Activated CD8-positive, alpha-beta T cell treated with anti-CD3 and anti-CD28 coated beads for 36 hours (primary cell): ENCODE results near the gene METTL3. TPM values are rescaled to one million over a fixed set of nuclear protein-coding genes. Genes with fewer than 3 reads are reported as not detected.

Experiments
- ATAC-seq: fragments of 200-7000 bp; cut with Tn5 transposase; one replicate; pipeline ENCODE4 v1.10.0; 2021; ENCODE audit warnings: mild to moderate bottlenecking, moderate library complexity
- CTCF ChIA-PET: fragments of 350-600 bp; sonication (Branson Sonifier 250); formaldehyde crosslinking; loops from one replicate; lab custom pipeline; 2021; ENCODE audit warnings: antibody characterized with exemption; lab: Charles Lee
- POLR2A ChIA-PET: fragments of 350-600 bp; sonication (Branson Sonifier 250); formaldehyde crosslinking; loops from one replicate; lab custom pipeline; 2021; ENCODE audit warnings: antibody characterized with exemption; lab: Charles Lee
- DNase-seq: peaks from one replicate; pipeline ENCODE4 v3.0.0-alpha.2; 2020
- H3K27ac Mint-ChIP-seq: one replicate; pipeline ENCODE4 v1.8.0; 2021; ENCODE audit warnings: mild to moderate bottlenecking, mixed read lengths
- H3K27me3 Mint-ChIP-seq: one replicate; pipeline ENCODE4 v1.8.0; 2021; ENCODE audit warnings: mixed read lengths
- H3K36me3 Mint-ChIP-seq: one replicate; pipeline ENCODE4 v1.8.0; 2021; ENCODE audit warnings: low read depth, mixed read lengths
- H3K4me1 Mint-ChIP-seq: one replicate; pipeline ENCODE4 v1.8.0; 2021; ENCODE audit warnings: low read depth, mixed read lengths
- H3K4me3 Mint-ChIP-seq: one replicate; pipeline ENCODE4 v1.8.0; 2021; ENCODE audit warnings: mild to moderate bottlenecking, moderate library complexity, mixed read lengths
- H3K9me3 Mint-ChIP-seq: one replicate; pipeline ENCODE4 v1.8.0; 2021; ENCODE audit warnings: mixed read lengths
- intact Hi-C: fragments of 100-400 bp; cut with micrococcal nuclease; formaldehyde crosslinking; loops from one replicate; pipeline ENCODE4 v1.10.0; 2022
- total RNA-seq, 2 experiments: library from RNA; stranded (reverse); gene quantifications; one replicate each; pipeline ENCODE4 v1.2.3, GENCODE V29; 2021
- TF ChIP-seq, protein P1 (sequence below): fragments of 200-600 bp; IDR thresholded peaks from one replicate; pipeline ENCODE4 v1.8.0; 2022; ENCODE audit warnings: antibody characterized with exemption, mild to moderate bottlenecking

METTL3 gene
- total RNA-seq, 2 experiments from 2014 or later, result 66.7 to 70.8 TPM

DNA sequence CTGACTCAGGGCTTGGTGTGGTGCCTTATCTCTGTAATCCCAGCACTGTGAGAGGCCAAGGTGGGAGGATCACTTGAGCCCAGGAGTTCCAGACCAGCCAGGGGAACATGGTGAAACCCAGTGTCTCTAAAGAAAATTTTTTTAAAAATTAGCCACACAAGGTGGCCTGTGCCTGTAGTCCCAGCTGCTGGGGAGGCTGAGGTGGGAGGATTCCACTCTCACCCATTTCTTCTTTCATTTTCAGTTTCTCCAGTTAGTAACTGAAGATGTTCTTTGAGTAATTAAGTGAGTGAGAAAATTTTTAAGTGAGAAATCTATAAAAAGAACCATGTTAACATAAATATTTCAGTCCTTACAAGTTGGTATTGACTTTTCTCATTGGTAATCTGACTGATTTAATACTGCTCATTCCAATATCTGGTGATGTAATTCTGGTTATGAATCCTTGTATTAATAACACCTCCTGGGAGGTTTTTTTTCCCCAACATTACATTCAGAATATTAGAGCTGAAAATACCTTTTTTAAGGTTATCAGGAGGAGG is 6.1 kb downstream of the METTL3 start:
- ATAC-seq, result peak; percentile 77
- H3K4me1 Mint-ChIP-seq, result peaks cover 44% of the 10 kb centered on the region
- peaks cover 56% of the 10 kb centered on the region for H3K36me3 Mint-ChIP-seq
- H3K27ac Mint-ChIP-seq, result peak overlapping the region; percentile 83
- POLR2A ChIA-PET, result interaction anchor here (0.9 kb wide), 1 partner anchor 28 kb away, joined by 6 read pairs; the partner anchor contains the start of genes RAB2B and TOX4
- no peaks in the 10 kb centered on the region for H3K9me3 Mint-ChIP-seq
- CTCF ChIA-PET, result interaction anchor here (1.0 to 1.3 kb wide), 2 partner anchors 49 to 52 kb away, joined by 3 to 4 read pairs; no protein-coding TSS in a partner anchor
- peak; percentile 54 for DNase-seq
- H3K4me3 Mint-ChIP-seq, result no peak overlapping the region
- H3K27me3 Mint-ChIP-seq, result no peaks in the 10 kb centered on the region
- TF ChIP-seq, protein P1, sequence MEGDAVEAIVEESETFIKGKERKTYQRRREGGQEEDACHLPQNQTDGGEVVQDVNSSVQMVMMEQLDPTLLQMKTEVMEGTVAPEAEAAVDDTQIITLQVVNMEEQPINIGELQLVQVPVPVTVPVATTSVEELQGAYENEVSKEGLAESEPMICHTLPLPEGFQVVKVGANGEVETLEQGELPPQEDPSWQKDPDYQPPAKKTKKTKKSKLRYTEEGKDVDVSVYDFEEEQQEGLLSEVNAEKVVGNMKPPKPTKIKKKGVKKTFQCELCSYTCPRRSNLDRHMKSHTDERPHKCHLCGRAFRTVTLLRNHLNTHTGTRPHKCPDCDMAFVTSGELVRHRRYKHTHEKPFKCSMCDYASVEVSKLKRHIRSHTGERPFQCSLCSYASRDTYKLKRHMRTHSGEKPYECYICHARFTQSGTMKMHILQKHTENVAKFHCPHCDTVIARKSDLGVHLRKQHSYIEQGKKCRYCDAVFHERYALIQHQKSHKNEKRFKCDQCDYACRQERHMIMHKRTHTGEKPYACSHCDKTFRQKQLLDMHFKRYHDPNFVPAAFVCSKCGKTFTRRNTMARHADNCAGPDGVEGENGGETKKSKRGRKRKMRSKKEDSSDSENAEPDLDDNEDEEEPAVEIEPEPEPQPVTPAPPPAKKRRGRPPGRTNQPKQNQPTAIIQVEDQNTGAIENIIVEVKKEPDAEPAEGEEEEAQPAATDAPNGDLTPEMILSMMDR, result no peak
- intact Hi-C loops, result no loop called here

DNA sequence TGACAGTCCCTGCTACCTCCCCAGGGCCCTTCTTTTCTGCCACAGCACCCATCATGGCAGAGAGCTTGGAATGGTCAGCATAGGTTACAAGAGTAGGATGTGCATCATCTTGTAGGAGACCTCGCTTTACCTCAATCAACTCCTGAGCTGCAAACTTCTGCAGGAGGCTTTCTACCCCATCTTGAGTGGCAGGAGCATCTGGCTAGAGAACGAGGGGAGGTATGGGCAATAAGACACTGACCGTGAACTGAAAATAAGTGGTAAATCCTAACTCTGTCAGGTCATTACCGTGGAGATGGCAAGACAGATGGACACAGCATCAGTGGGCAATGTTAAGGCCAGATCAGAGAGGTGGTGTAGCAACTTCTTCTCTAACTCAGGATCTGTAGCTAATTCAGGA is 7.8 kb downstream of the METTL3 start:
- Mint-ChIP-seq H3K9me3 (no peaks in the 10 kb centered on the region), H3K36me3 (peaks cover 54% of the 10 kb centered on the region), H3K4me1 (peaks cover 41% of the 10 kb centered on the region), H3K27ac (peak overlapping the region; percentile 57), H3K4me3 (no peak overlapping the region), H3K27me3 (no peaks in the 10 kb centered on the region)
- ChIA-PET CTCF (interaction anchor here (1.4 kb wide), 1 partner anchor 26 kb away, joined by 4 read pairs; the partner anchor contains the start of genes RAB2B and TOX4), POLR2A (interaction anchor here (0.8 to 1.4 kb wide), 2 partner anchors 26 to 217 kb away, joined by 3 to 5 read pairs; partner anchors contain the start of genes RAB2B and TOX4)
- intact Hi-C loops, result no loop called here
- TF ChIP-seq, protein P1, result no peak
- no peak for ATAC-seq
- no peak for DNase-seq

DNA sequence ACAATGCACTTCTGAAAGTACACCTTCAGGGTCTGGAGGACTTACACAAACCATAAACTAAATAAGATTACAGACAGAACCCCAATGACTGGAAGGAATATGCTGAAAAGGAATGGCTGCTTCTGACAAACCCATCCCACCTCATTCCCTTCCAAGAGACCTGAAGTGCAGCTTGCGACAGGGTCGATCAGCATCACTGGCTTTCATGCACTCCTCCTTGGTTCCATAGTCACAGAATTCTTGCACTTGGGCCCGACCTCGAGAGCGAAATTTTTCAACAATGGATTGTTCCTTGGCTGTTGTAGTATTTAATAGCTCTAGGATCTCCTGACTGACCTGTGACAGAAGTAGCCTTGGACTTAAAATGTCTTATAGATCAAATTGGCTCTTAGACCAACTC is 9.6 kb downstream of the METTL3 start:
- H3K36me3 Mint-ChIP-seq, result peaks cover 48% of the 10 kb centered on the region
- ChIA-PET CTCF (interaction anchor here (1.2 kb wide), 1 partner anchor 25 kb away, joined by 4 read pairs; the partner anchor contains the start of genes RAB2B and TOX4), POLR2A (interaction anchor here (0.9 to 3.1 kb wide), 5 partner anchors 10 to 25 kb away, joined by 3 to 12 read pairs (median 3); partner anchors contain the start of genes METTL3 and SALL2)
- TF ChIP-seq, protein P1, result no peak
- H3K9me3 Mint-ChIP-seq, result no peaks in the 10 kb centered on the region
- intact Hi-C loops, result no loop called here
- DNase-seq (no peak), ATAC-seq (no peak)
- no peak overlapping the region for H3K27ac Mint-ChIP-seq
- peaks cover 32% of the 10 kb centered on the region for H3K4me1 Mint-ChIP-seq
- H3K4me3 Mint-ChIP-seq, result no peak overlapping the region
- no peaks in the 10 kb centered on the region for H3K27me3 Mint-ChIP-seq

DNA sequence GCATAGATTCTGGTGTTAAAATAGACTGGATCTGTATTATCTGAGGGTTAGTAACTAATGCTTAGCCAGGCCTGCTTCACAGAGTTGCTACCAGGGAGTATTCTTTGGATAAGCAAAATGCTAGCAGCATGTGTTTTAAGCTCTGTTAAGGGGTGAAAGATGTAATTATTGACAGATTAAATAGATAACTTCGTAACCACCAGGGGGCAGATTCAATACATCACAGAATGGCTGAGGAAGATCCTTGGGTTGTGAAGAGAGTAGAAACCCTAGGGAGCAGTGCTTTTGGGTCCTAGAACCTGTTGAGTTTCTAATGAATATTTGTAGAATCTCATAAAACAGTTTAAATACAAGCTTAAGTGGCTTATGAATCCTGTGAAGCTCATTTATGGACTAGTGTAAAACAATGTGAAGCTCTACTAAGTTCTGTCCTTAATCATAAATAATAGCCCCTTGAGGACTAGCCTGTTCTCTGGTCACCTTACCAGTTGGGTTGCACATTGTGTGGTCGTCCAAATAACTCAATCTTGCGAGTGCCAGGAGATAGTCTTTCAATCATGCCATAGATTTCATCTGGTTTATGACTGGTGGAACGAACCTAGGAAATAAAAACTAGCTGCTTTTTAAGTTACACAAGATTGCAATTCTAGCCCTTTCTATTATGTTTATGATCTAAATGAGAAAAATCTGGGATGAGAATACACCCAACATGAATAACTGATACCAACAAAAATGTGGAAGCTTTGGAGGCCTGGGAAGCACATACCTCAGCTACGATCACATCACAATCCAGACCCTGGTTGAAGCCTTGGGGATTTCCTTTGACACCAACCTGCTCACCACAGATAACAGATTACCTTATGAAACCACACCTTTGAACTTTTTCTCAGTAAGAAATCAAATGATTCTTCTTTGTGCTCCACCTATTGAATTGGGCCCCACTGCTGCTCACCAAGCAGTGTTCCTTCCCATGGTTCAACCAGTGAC is 12.3 kb downstream of the METTL3 start:
- ChIA-PET POLR2A (interaction anchor here (0.6 to 1.9 kb wide), 11 partner anchors 9 to 69 kb away, joined by 3 to 14 read pairs (median 4); partner anchors contain the start of genes METTL3, RAB2B, SALL2 and TOX4), CTCF (interaction anchor here (0.6 to 3.1 kb wide), 39 partner anchors 8 to 281 kb away, joined by 3 to 100 read pairs (median 4); partner anchors contain the start of genes CHD8, METTL3, RAB2B and RPGRIP1)
- intact Hi-C loops, result loop anchor here (1.0 kb wide), 1 partner anchor 58 kb away; no protein-coding TSS in a partner anchor
- peak; percentile 72 for ATAC-seq
- H3K4me1 Mint-ChIP-seq, result peaks cover 19% of the 10 kb centered on the region
- H3K36me3 Mint-ChIP-seq, result peaks cover 59% of the 10 kb centered on the region
- H3K9me3 Mint-ChIP-seq, result no peaks in the 10 kb centered on the region
- TF ChIP-seq, protein P1, result peak; percentile 77
- no peak overlapping the region for H3K4me3 Mint-ChIP-seq
- no peaks in the 10 kb centered on the region for H3K27me3 Mint-ChIP-seq
- peak overlapping the region; percentile 72 for H3K27ac Mint-ChIP-seq
- peak; percentile 35 for DNase-seq
